Measurements from ENCODE around the gene ZGLP1.

ZGLP1 gene

GRCh38 chr19:10328558-10329429 is 19.2 kb upstream of the ZGLP1 start:
- DNase-seq: no peak

GRCh38 chr19:10327793-10328192 is 18.2 kb upstream of the ZGLP1 start:
- no peak for DNase-seq

DNA sequence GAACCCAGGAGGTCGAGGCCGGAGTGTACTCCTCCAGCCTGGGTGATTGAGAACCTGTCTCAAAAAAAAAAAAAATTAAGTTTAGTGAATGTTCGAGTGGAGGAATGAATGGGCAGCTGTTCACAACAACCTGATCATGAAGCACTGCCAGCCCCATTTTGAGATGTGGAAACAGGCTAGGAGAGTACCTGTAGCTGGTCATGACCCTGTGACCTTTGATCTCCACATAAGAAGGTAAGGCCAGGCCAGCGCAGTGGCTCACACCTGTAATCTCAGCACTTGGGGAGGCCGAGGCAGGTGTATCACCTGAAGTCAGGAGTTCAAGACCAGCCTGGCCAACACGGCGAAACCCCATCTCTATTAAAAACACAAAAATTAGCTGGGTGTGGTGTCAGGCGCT is 16.1 kb upstream of the ZGLP1 start:
- DNase-seq: no peak

DNA sequence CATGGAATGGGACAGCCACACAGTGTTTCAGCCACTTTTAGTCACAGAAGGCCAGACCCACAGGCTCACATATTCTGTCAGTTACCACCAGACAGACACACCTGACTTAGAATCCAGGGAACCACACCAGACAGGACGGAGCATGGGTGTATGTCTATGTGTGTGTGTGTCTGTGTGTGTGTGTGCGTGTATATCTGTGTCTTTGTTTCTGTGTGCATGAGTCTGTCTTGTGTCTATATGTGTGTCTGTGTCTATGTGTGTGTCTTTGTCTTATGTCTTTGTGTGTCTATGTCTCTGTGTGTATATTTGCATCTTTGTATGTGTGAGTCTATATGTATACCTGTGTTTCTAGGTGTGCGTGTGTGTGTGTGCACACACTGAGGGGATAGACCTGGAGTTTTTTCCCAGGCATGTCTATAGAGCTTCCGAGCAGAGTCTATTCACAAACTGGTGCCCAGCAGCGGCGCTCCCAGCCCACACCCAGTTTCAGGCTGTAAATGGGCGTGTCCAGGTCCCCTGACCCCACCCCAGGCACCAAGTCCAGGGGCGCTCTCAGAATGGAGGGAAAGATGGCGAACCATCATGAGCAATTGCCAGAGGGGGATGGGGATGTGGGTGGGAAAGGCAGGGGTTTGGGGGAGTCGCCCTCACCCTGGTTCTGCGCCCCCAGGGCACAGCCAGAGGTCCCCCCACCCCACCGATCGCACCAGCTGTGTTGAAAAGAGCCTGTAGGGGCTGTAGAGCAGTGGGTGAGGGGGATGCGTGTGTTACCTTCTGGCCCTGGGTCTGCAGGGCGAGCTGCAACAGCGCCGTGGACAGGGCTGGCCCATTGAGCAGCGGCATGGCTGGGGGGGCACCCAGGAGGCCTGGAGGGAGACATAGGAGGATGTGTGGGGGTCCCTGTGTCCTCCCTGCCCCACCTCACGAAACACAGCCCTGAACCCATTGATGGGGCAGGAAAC is 12.5 kb upstream of the ZGLP1 start:
- DNase-seq: no peak

DNA sequence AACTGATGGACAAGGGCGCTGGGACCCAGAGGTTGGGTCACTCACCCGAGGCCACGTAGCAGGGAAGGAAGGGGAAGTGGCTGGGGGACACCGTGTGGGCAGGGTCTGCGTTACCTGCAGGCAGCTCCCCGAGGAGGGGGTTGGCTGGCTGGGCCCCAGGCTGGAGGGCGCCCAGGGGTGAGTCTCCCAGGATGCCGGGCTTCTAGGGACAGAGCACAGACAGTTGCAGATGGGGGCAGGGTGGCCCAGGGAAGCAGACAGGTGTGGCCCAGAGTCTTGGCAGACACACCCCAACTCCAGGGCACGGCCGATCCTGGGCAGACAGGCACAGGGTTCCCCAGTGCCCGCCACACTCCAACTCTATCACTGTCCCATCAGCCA is 11.8 kb upstream of the ZGLP1 start:
- no peak for DNase-seq

DNA sequence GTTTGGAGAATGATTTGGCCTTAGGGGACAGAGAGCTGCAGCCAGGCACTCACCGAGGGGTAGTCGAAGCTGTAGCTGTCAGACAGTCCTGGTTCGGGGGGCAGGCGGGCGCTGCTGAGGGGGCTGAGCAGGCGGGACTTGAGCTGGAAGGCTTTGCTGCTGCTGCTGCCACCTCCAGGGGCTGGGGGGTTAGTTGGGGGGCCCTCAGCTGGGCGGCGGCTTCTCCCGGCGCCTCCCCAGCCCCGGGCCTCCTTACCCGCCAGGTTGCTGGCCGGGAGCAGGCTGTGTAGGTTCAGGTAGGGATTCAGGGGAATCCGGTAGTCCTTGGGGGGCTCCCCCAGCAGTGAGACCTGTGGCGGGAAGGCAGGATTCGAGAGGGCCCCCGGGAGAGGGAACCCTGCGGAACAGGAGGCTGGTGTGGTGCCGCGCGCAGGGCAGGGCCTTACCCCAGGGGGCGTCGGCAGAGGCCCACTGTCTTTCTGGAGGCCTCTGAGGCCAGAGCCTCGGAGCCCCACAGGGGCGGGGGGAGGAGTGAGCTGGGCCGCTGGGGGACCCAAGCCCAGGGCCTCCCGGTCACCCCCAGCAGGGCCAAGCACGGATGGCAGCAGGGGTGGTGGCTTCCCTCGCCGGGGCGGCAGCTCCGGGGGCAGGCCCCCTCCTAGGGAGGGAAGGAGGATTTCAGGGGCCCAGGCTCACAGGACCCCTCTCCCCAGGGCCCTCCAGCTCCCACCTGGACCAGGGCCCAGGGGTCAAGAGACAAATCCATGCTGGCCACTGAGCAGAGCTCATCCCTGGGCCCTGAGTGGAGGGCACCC is 11.2 kb upstream of the ZGLP1 start:
- no peak for DNase-seq

GRCh38 chr19:10318807-10319682 is 9.4 kb upstream of the ZGLP1 start:
- no peak for DNase-seq

DNA sequence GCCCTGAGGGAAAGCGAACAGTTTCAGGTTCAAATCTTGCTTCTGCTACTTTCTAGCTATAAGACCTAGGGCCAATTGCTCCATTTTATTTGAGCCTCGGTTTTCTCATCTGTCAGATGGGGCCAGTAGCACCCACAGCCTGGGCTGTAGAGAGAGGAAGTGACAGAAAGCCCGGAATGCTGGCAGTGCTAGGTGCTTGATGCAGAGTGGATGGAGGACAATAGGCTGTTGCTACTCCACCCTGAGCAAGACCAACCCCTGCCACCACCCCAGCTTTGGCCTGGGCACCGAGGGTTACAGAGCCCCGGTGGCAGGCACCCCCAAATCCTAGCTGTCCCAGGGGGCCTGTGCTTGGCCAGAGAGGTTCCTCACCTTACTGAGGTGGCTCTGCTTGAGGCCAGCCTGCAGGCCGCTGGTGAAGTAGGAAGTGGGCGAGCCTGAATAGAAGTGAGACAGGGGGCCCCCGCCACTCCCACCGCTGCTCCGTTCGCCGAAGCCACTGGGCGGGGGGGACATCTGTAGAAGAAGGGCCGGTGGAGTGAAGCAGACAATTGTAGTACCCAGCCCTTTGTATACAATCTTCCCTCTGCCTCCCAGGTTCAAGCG is 8.3 kb upstream of the ZGLP1 start:
- no peak for DNase-seq

DNA sequence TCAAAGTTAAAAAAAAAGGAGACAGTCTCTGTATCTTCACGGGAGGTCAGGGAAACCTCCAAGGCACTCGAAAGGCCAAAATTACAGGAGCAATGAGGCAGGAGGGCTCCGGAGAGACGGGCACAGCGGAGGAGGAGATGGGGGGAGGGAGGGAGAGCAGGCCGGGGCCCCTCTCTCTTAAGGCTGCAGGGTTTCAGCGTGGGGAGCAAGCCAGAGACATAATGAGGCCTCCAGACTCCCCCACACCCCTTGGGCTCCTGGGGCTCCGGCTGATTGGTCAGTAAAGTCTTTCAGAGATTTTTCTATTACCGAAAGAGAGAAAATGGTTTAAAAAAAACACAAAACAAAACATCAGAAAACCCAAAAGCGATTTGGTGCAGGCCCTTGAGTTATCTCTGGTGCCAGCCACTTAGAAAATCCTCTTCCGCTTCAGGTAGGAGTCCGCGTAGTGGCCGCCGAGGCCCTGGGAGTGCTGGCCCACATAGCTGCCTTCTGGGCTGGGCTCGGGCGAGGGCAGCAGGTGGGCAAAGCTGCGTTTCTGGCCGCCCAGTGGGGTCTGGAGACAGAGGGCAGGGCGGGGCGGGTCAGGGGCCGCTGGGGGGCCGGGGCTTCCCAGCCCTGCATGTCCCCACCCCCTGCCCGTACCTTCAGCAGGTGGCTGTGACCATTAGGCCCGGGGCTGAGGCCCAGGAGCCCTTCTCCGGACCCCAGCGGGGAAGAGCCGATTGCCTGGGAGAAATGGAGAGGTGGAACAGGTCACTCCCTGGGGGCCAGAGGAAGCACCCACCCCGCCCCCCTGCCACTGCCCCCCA is 7.6 kb upstream of the ZGLP1 start:
- DNase-seq: no peak

- peak; percentile 11 for DNase-seq
Measured at GRCh38 chr19:10316229-10317044, 6.8 kb upstream of the ZGLP1 start.

DNA sequence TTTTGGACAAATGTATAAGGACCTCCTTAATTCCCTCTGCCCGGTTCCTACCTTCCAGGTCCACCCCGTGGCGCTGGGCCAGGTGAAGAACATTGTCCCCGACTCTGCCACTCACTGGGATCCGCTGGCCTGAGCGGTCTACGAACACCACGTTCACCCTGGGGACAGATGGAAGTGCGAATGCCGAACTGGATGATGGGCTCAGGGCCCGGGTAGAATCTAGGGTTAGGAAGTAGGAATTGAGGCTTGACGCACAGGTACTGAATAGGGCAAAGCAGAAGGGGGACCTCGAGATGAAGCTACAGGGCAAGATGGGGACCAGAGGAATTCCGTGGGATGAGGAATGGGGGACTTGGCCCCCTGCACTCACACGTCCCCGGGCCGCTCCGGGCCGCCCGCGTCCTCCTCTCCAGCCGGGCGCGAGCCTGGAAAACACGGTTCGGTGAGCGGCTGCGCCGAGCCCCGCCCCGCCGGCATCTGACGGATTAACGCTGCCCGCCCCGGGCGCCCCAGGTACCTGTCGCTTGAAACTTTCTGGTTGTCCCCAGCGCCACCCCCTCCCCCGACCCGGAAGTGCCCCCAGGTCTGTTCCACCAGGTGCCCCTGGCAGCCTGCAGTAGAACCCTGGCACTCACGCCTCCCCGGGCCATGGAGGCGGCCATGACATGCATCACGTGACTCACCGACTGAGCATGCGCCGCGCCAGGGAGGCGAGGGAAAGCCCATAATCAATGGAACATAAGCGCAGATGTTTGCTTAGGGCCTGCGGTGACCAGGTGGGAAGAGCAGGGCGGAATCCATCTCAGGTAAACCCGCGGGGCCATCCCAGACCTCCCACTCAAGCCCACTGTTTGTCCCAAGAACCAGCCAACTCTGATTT is 6.0 kb upstream of the ZGLP1 start, which contains the start of gene FDX2:
Gene FDX2, minus strand, starts transcription at position 681 of the 880 bp plus-strand sequence. Its CDS starts 19 bp downstream, at position 662.
- DNase-seq: peak; percentile 72

- no peak for DNase-seq
Measured at GRCh38 chr19:10306327-10306726, 3.3 kb downstream of the ZGLP1 start.

DNA sequence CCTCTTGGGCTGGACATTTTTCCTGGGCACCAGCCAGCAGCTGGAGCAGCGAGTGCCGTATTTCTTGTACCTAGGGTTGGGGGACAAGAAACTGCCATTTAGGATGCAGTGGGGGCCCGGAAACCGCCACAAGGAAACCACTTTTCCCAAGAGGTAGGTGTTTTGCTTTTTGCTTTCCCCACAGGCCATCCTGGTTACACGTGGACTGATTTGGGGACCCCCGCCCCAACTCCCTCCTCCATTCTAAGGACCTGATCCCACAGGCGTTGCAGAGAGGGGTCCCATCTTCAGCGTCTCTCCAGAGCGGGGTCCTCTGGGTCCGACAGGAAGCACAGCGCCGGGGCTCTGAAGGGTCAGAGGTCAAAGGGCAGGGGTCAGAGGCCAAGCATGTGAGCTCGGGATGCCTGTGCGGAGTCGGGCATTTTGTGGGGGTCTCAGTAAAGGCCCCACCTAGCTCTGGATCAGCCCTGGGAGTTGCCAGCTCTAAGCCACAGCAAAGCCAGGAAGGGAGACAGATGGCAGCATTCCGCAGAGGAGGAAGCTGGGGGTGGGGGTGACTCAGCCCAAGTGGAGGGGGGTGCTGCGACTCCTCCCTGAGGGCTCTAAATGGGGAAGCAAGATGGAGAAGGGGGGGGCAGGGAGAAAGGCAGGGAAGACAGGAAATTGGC is 4.3 kb downstream of the ZGLP1 start:
- DNase-seq: no peak

- no peak for DNase-seq
Measured at GRCh38 chr19:10299545-10300458, 9.8 kb downstream of the ZGLP1 start.

DNA sequence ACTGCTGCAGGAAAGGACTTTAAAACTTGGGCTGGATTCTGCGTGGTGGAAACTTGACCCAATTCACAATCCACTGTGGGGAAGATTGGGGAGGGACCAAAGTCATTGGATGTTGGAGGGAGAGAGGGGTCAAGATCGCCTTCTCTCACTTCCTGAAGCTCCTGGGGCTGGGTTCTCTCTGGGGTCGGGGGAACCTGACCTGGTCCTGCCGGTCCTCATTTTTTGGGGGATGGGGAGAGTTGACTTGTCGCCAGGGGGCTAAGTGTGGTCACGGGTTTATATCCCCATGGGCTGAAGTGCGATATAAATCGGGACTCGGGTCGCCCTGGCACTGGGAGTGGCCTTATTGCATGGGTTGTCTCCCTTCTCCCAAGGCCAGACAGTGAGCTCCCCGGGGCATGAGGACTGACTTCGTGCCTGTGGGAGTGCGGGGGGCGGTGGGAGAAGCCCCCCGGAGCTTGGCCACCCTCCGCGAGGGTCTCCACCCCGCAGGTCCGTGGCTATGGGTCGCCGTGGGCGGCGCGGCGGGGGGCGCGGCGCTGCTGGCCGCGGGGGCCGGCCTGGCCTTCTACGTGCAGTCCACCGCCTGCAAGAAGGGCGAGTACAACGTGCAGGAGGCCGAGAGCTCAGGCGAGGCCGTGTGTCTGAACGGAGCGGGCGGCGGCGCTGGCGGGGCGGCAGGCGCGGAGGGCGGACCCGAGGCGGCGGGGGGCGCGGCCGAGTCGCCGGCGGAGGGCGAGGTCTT is 13.6 kb downstream of the ZGLP1 start:
- DNase-seq: peak; percentile 54
